Measurements from ENCODE around the gene KLRC3.
"Not testable (repeated sequence)": the region's sequence is repeated elsewhere in the genome, so short reads cannot be mapped to it uniquely, and the experiment has no call there.

Gene KLRC3

DNA sequence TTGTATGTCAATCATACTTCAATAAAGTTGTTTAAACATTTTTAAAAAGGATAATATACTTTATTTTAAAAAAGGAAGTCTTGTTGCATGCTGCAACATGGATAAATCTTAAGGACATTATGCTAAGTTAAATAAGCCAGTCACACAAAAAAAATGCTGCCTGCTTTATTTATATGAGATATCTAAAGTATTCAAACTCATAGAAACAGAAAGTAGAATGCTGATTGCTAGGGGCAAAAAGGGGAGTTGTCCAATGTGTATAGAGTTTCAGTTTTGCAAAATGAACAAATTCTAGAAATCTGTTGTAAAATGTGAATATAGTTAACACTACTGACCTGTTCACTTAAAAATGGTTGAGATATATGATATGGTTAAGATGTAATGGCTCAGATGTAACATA is 19.6 kb downstream of the KLRC3 start:
- DNase-seq = no peak
- TF ChIP-seq CTCF (IDR thresholded peaks at IDR 0.05; ENCODE audit: low read depth, low read length, missing control alignments) = no peak
- Histone ChIP-seq H3K27me3 (replicated peaks) (no peaks in the 10 kb centered on the region), H3K27ac (no peak overlapping the region), H3K36me3 (replicated peaks) (no peaks in the 10 kb centered on the region), H3K4me3 (ENCODE audit: low read depth, low read length) (no peak overlapping the region)
- in situ Hi-C loops (cut with HindIII; ENCODE audit: low pct_ligation_motif_present, low sequenced_read_pairs) = no loop called here

- Histone ChIP-seq H3K27me3 (replicated peaks) (no peaks in the 10 kb centered on the region), H3K36me3 (replicated peaks) (no peaks in the 10 kb centered on the region), H3K4me3 (ENCODE audit: low read depth, low read length) (no peak overlapping the region), H3K27ac (no peak overlapping the region)
- in situ Hi-C loops (cut with HindIII; ENCODE audit: low pct_ligation_motif_present, low sequenced_read_pairs) = no loop called here
- no peak for TF ChIP-seq CTCF (IDR thresholded peaks at IDR 0.05; ENCODE audit: low read depth, low read length, missing control alignments)
- no peak for DNase-seq
Measured at GRCh38 chr12:10398168-10398567, 22.2 kb downstream of the KLRC3 start.

GRCh38 chr12:10397296-10397695 is 23.1 kb downstream of the KLRC3 start:
- in situ Hi-C loops (cut with HindIII; ENCODE audit: low pct_ligation_motif_present, low sequenced_read_pairs) = no loop called here
- H3K27me3 ChIP-seq (replicated peaks) = no peaks in the 10 kb centered on the region
- no peak overlapping the region for H3K4me3 ChIP-seq (ENCODE audit: low read depth, low read length)
- TF ChIP-seq CTCF (IDR thresholded peaks at IDR 0.05; ENCODE audit: low read depth, low read length, missing control alignments) = no peak
- H3K36me3 ChIP-seq (replicated peaks) = no peaks in the 10 kb centered on the region
- DNase-seq = no peak
- H3K27ac ChIP-seq = no peak overlapping the region

GRCh38 chr12:10396176-10396575 is 24.2 kb downstream of the KLRC3 start:
- in situ Hi-C loops (cut with HindIII; ENCODE audit: low pct_ligation_motif_present, low sequenced_read_pairs); DNase-seq; H3K27me3 ChIP-seq (replicated peaks); H3K36me3 ChIP-seq (replicated peaks); H3K27ac ChIP-seq; H3K4me3 ChIP-seq (ENCODE audit: low read depth, low read length): not testable (repeated sequence)

- no peak for TF ChIP-seq CTCF (IDR thresholded peaks at IDR 0.05; ENCODE audit: low read depth, low read length, missing control alignments)
- in situ Hi-C loops (cut with HindIII; ENCODE audit: low pct_ligation_motif_present, low sequenced_read_pairs) = no loop called here
- no peak overlapping the region for H3K4me3 ChIP-seq (ENCODE audit: low read depth, low read length)
- H3K36me3 ChIP-seq (replicated peaks) = no peaks in the 10 kb centered on the region
- no peaks in the 10 kb centered on the region for H3K27me3 ChIP-seq (replicated peaks)
- peak overlapping the region; percentile 85 for H3K27ac ChIP-seq
- peak; percentile 88 for DNase-seq
Measured at GRCh38 chr12:10395390-10395998, 24.9 kb downstream of the KLRC3 start.

DNA sequence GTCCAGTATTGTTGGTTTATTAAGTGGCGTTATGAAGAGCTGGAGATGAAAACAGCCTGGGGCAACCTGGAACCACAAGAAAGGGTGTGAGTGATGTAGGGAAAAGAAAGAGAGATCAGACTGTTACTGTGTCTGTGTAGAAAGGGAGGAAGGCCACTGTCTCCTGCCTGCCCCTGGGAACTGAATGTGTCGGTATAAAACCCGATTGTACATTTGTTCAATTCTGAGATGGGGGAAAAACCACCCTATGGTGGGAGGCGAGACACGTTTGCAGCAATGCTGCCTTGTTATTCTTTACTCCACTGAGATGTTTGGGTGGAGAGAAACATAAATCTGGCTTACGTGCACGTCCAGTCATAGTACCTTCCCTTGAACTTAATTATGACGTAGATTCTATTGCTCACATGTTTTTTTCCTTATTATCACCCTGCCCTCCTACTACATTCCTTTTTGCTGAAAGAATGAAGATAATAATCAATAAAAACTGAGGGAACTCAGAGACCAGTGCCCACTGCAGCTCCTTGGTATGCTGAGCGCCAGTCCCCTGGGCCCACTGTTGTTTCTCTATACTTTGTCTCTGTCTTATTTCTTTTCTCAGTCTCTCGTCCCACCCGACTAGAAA is 25.8 kb downstream of the KLRC3 start:
- DNase-seq; H3K27me3 ChIP-seq (replicated peaks); H3K4me3 ChIP-seq (ENCODE audit: low read depth, low read length); in situ Hi-C loops (cut with HindIII; ENCODE audit: low pct_ligation_motif_present, low sequenced_read_pairs); H3K36me3 ChIP-seq (replicated peaks): not testable (repeated sequence)
- H3K27ac ChIP-seq = peak overlapping the region; percentile 85

- TF ChIP-seq CTCF (IDR thresholded peaks at IDR 0.05; ENCODE audit: low read depth, low read length, missing control alignments) = no peak
- Histone ChIP-seq H3K27ac (no peak overlapping the region), H3K4me3 (ENCODE audit: low read depth, low read length) (no peak overlapping the region), H3K27me3 (replicated peaks) (no peaks in the 10 kb centered on the region), H3K36me3 (replicated peaks) (no peaks in the 10 kb centered on the region)
- in situ Hi-C loops (cut with HindIII; ENCODE audit: low pct_ligation_motif_present, low sequenced_read_pairs) = no loop called here
- no peak for DNase-seq
Measured at GRCh38 chr12:10393291-10393690, 27.1 kb downstream of the KLRC3 start.

Measured in brain microvascular endothelial cell (primary cell).